ENCODE data around the gene KIRREL1.

KIRREL1 gene

GRCh38 chr1:158080066-158080465 lies 86.6 kb downstream of the KIRREL1 start:
- no CpG with 5 or more reads among the region's 3 CpGs for WGBS (ENCODE audit: extremely low coverage, insufficient coverage, insufficient read length)
- no peaks in the 10 kb centered on the region for H3K79me2 ChIP-seq (ENCODE audit: control insufficient read depth, insufficient read depth, low read length, poor library complexity)

DNA sequence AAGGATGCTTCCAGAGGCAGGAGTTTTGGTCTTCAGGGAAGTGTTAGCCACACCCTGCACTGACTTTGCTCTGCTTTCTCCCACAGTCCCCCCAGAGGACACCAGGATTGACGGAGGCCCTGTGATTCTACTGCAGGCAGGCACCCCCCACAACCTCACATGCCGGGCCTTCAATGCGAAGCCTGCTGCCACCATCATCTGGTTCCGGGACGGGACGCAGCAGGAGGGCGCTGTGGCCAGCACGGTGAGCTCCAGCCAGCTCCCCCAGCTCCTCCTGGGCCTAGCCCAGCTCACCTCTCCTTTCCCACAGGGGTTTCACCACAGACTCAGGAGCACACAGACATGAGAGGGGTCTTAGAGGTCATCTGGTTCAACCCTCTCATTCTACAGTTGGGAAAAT lies 90.9 kb downstream of the KIRREL1 start:
- Histone ChIP-seq H2BK120ac (ENCODE audit: insufficient read depth, low read length, poor library complexity) (no peak overlapping the region), H3K18ac (ENCODE audit: low read length) (no peak overlapping the region), H3K9me3 (ENCODE audit: insufficient read depth, low read depth, low read length) (no peaks in the 10 kb centered on the region), H2BK5ac (ENCODE audit: low read depth, low read length, poor library complexity) (no peak overlapping the region), H3K9ac (ENCODE audit: low read length) (no peak overlapping the region), H3K23ac (ENCODE audit: low read length) (no peak overlapping the region), H4K12ac (ENCODE audit: low read depth, low read length) (no peak overlapping the region), H3K27ac (ENCODE audit: low read depth, low read length) (no peak overlapping the region), H3K14ac (ENCODE audit: low read length) (no peak overlapping the region), H3K36me3 (ENCODE audit: control insufficient read depth in 1 of 2, insufficient read depth in 2 of 2, low read length in 2 of 2) (peaks cover 43 to 82% of the 10 kb centered on the region in 2 experiments), H3K4ac (ENCODE audit: low read depth, low read length) (no peak overlapping the region), H3K79me1 (ENCODE audit: low read length) (no peaks in the 10 kb centered on the region), H3K4me3 (ENCODE audit: low read depth, low read length) (no peak overlapping the region), H2BK12ac (ENCODE audit: low read length) (no peak overlapping the region), H2AK5ac (ENCODE audit: low read length) (no peak overlapping the region), H4K91ac (ENCODE audit: low read depth, low read length) (no peak overlapping the region), H3K79me2 (ENCODE audit: control insufficient read depth, insufficient read depth, low read length, poor library complexity) (no peaks in the 10 kb centered on the region), H3K27me3 (ENCODE audit: insufficient read depth, low read length) (no peaks in the 10 kb centered on the region), H4K8ac (ENCODE audit: low read depth, low read length) (no peak overlapping the region), H3K4me2 (ENCODE audit: low read length) (no peak overlapping the region), H3K4me1 (ENCODE audit: control insufficient read depth in 1 of 2, insufficient read depth in 2 of 2, low read length in 2 of 2) (no peaks in the 10 kb centered on the region), H2AFZ (ENCODE audit: insufficient read depth, low read length, poor library complexity) (no peak overlapping the region)
- no CpG with 5 or more reads among the region's 8 CpGs for WGBS (ENCODE audit: extremely low coverage, insufficient coverage, insufficient read length)
- no peak for DNase-seq

More at GRCh38 chr1:158080066-158080465, 86.6 kb downstream of the KIRREL1 start:
- no peak overlapping the region for H3K14ac ChIP-seq (ENCODE audit: low read length)
- no peaks in the 10 kb centered on the region for H3K79me1 ChIP-seq (ENCODE audit: low read length)
- no peak for DNase-seq
- no peak overlapping the region for H2BK12ac ChIP-seq (ENCODE audit: low read length)
- no peak overlapping the region for H2AFZ ChIP-seq (ENCODE audit: insufficient read depth, low read length, poor library complexity)
- no peak overlapping the region for H3K23ac ChIP-seq (ENCODE audit: low read length)
- no peak overlapping the region for H3K4ac ChIP-seq (ENCODE audit: low read depth, low read length)
- no peaks in the 10 kb centered on the region for H3K27me3 ChIP-seq (ENCODE audit: insufficient read depth, low read length)
- H3K27ac ChIP-seq (ENCODE audit: low read depth, low read length), result no peak overlapping the region
- no peak overlapping the region for H3K4me2 ChIP-seq (ENCODE audit: low read length)
- peaks cover 5% of the 10 kb centered on the region in 2 experiments for H3K4me1 ChIP-seq (ENCODE audit: control insufficient read depth in 1 of 2, insufficient read depth in 2 of 2, low read length in 2 of 2)
- H3K9ac ChIP-seq (ENCODE audit: low read length), result no peak overlapping the region
- no peak overlapping the region for H2BK5ac ChIP-seq (ENCODE audit: low read depth, low read length, poor library complexity)
- no peak overlapping the region for H3K18ac ChIP-seq (ENCODE audit: low read length)
- no peak overlapping the region for H4K8ac ChIP-seq (ENCODE audit: low read depth, low read length)
- no peaks in the 10 kb centered on the region for H3K9me3 ChIP-seq (ENCODE audit: insufficient read depth, low read depth, low read length)
- H4K91ac ChIP-seq (ENCODE audit: low read depth, low read length), result no peak overlapping the region
- no peak overlapping the region for H2BK120ac ChIP-seq (ENCODE audit: insufficient read depth, low read length, poor library complexity)
- H3K4me3 ChIP-seq (ENCODE audit: low read depth, low read length), result no peak overlapping the region
- no peak overlapping the region for H2AK5ac ChIP-seq (ENCODE audit: low read length)
- H4K12ac ChIP-seq (ENCODE audit: low read depth, low read length), result no peak overlapping the region
- H3K36me3 ChIP-seq (ENCODE audit: control insufficient read depth in 1 of 2, insufficient read depth in 2 of 2, low read length in 2 of 2), result peaks cover 37 to 78% of the 10 kb centered on the region in 2 experiments

- H3K4ac ChIP-seq (ENCODE audit: low read depth, low read length), result no peak overlapping the region
- no peaks in the 10 kb centered on the region for H3K9me3 ChIP-seq (ENCODE audit: insufficient read depth, low read depth, low read length)
- H3K79me2 ChIP-seq (ENCODE audit: control insufficient read depth, insufficient read depth, low read length, poor library complexity), result no peaks in the 10 kb centered on the region
- no peaks in the 10 kb centered on the region for H3K4me1 ChIP-seq (ENCODE audit: control insufficient read depth in 1 of 2, insufficient read depth in 2 of 2, low read length in 2 of 2)
- no peak for DNase-seq
- no peak overlapping the region for H2BK5ac ChIP-seq (ENCODE audit: low read depth, low read length, poor library complexity)
- no peak overlapping the region for H3K27ac ChIP-seq (ENCODE audit: low read depth, low read length)
- no peak overlapping the region for H4K91ac ChIP-seq (ENCODE audit: low read depth, low read length)
- H2AK5ac ChIP-seq (ENCODE audit: low read length), result no peak overlapping the region
- no peak overlapping the region for H3K4me3 ChIP-seq (ENCODE audit: low read depth, low read length)
- no peak overlapping the region for H4K12ac ChIP-seq (ENCODE audit: low read depth, low read length)
- H3K9ac ChIP-seq (ENCODE audit: low read length), result no peak overlapping the region
- H4K8ac ChIP-seq (ENCODE audit: low read depth, low read length), result no peak overlapping the region
- no peak overlapping the region for H3K4me2 ChIP-seq (ENCODE audit: low read length)
- H2AFZ ChIP-seq (ENCODE audit: insufficient read depth, low read length, poor library complexity), result no peak overlapping the region
- H3K27me3 ChIP-seq (ENCODE audit: insufficient read depth, low read length), result no peaks in the 10 kb centered on the region
- H3K23ac ChIP-seq (ENCODE audit: low read length), result no peak overlapping the region
- H3K79me1 ChIP-seq (ENCODE audit: low read length), result no peaks in the 10 kb centered on the region
- H3K36me3 ChIP-seq (ENCODE audit: control insufficient read depth in 1 of 2, insufficient read depth in 2 of 2, low read length in 2 of 2), result peaks cover 47 to 82% of the 10 kb centered on the region in 2 experiments
- H3K18ac ChIP-seq (ENCODE audit: low read length), result no peak overlapping the region
- no peak overlapping the region for H2BK12ac ChIP-seq (ENCODE audit: low read length)
- no peak overlapping the region for H3K14ac ChIP-seq (ENCODE audit: low read length)
- no CpG with 5 or more reads among the region's 4 CpGs for WGBS (ENCODE audit: extremely low coverage, insufficient coverage, insufficient read length)
- no peak overlapping the region for H2BK120ac ChIP-seq (ENCODE audit: insufficient read depth, low read length, poor library complexity)
These were observed 91.3 kb downstream of the KIRREL1 start for GRCh38 chr1:158084747-158085146.

DNA sequence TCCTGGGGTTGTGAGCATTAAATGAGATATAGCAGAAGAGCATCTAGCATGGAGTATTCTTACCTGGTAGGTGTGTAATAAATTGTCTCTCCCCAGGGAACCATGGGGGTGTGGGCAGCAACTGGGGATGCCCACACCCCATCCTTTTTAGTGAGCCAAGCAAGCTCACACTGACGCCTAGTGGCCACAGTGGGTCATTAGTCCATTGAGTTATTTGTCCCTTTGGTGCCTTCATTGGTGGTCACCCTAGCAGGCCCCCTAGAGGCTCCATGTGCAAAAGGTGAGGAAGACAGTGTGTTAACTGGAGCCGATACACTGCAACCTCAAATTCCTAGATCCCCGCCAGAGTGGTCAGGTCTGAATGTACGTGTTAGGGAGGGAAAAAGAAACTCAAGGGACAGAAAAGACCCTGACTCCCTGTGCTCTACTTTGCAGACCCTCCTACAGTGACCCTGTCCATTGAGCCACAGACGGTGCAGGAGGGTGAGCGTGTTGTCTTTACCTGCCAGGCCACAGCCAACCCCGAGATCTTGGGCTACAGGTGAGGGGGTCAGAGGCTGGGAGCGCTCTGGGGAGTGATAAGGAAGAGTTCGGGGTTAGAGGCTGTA lies 94.0 kb downstream of the KIRREL1 start:
- Histone ChIP-seq H4K91ac (ENCODE audit: low read depth, low read length) (no peak overlapping the region), H3K79me1 (ENCODE audit: low read length) (no peaks in the 10 kb centered on the region), H3K14ac (ENCODE audit: low read length) (no peak overlapping the region), H4K8ac (ENCODE audit: low read depth, low read length) (no peak overlapping the region), H3K9ac (ENCODE audit: low read length) (no peak overlapping the region), H2BK5ac (ENCODE audit: low read depth, low read length, poor library complexity) (no peak overlapping the region), H3K4me2 (ENCODE audit: low read length) (no peak overlapping the region), H3K4me3 (ENCODE audit: low read depth, low read length) (no peak overlapping the region), H3K36me3 (ENCODE audit: control insufficient read depth in 1 of 2, insufficient read depth in 2 of 2, low read length in 2 of 2) (peaks cover 56 to 80% of the 10 kb centered on the region in 2 experiments), H3K27ac (ENCODE audit: low read depth, low read length) (no peak overlapping the region), H2AK5ac (ENCODE audit: low read length) (no peak overlapping the region), H3K23ac (ENCODE audit: low read length) (no peak overlapping the region), H2BK120ac (ENCODE audit: insufficient read depth, low read length, poor library complexity) (no peak overlapping the region), H2BK12ac (ENCODE audit: low read length) (no peak overlapping the region), H4K12ac (ENCODE audit: low read depth, low read length) (no peak overlapping the region), H3K9me3 (ENCODE audit: insufficient read depth, low read depth, low read length) (no peaks in the 10 kb centered on the region), H2AFZ (ENCODE audit: insufficient read depth, low read length, poor library complexity) (no peak overlapping the region), H3K4me1 (ENCODE audit: control insufficient read depth in 1 of 2, insufficient read depth in 2 of 2, low read length in 2 of 2) (no peaks in the 10 kb centered on the region), H3K27me3 (ENCODE audit: insufficient read depth, low read length) (no peaks in the 10 kb centered on the region), H3K4ac (ENCODE audit: low read depth, low read length) (no peak overlapping the region), H3K79me2 (ENCODE audit: control insufficient read depth, insufficient read depth, low read length, poor library complexity) (no peaks in the 10 kb centered on the region), H3K18ac (ENCODE audit: low read length) (no peak overlapping the region)
- peak in 1 of 2 donors; percentile 55 for DNase-seq
- WGBS (ENCODE audit: extremely low coverage, insufficient coverage, insufficient read length), result no CpG with 5 or more reads among the region's 9 CpGs
